K562 (cell line): Measurements from ENCODE around the gene BAK1. TPM values are rescaled to one million over a fixed set of nuclear protein-coding genes. Genes with fewer than 3 reads are reported as not detected.

Source experiments
- ATAC-seq: fragments of 200-7000 bp; cut with Tn5 transposase; 3 replicates; pipeline ENCODE4 v1.9.1; 2020; ENCODE audit warnings: moderate library complexity
- BruUV-seq: library from RNA; stranded (reverse); fragments of 400-500 nt; replicated peaks from 2 replicates; lab custom pipeline; 2021; lab: Mats Ljungman, UMichigan
- CTCF ChIA-PET: fragments of 300-600 bp; formaldehyde crosslinking; extraction: SDS; loops from one replicate; lab custom pipeline; 2021; ENCODE audit warnings: low intra/inter-chr PET ratio; lab: Yijun Ruan, JAX
- POLR2A ChIA-PET: fragments of 300-600, 350-650 bp; sonication (Branson Sonifier 250); formaldehyde crosslinking; extraction: SDS; loops from one replicate; lab custom pipeline; 2021; ENCODE audit warnings: antibody characterized with exemption, inconsistent platforms; lab: Yijun Ruan, JAX
- DNase-seq, 4 experiments: peaks; one replicate each; pipeline versions ENCODE4 v3.0.0 to v3.0.0-alpha.2; 2011 to 2018; ENCODE audit warnings: low spot score in 3 of 4, mixed read lengths in 3 of 4; ENCODE audit errors: extremely low read depth in 1 of 4
- FAIRE-seq: peaks from 2 replicates; lab custom pipeline; 2011; peaks lifted over from hg19 to GRCh38; lab: Jason Lieb, UNC
- H2AFZ ChIP-seq: 2 replicates; pipeline ENCODE4 v1.6.0; 2011; ENCODE audit warnings: low read depth, low read length, control low read depth, inconsistent platforms
- H3K27ac ChIP-seq: fragments of 200-600 bp; 3 replicates; pipeline ENCODE4 v1.8.0; 2011; ENCODE audit warnings: low read depth, mild to moderate bottlenecking, control low read depth, inconsistent platforms, low read length, moderate library complexity, mixed read lengths; ENCODE audit errors: extremely low read depth
- H3K27me3 ChIP-seq, 2 experiments: fragments of 300-600 bp in 1 of 2; 2 replicates in 1 of 2; 3 replicates in 1 of 2; pipeline versions ENCODE4 v1.6.0 to v1.8.0; 2011; ENCODE audit warnings: inconsistent platforms in 2 of 2, low read length in 2 of 2, mild to moderate bottlenecking in 1 of 2, mixed read lengths in 1 of 2, moderate library complexity in 1 of 2; ENCODE audit not compliant: control insufficient read depth in 2 of 2, insufficient read depth in 2 of 2
- H3K36me3 ChIP-seq: fragments of 300-600 bp; 3 replicates; pipeline ENCODE4 v1.8.0; 2011; ENCODE audit warnings: mild to moderate bottlenecking, low read length, inconsistent platforms; ENCODE audit not compliant: control insufficient read depth, insufficient read depth
- H3K4me1 ChIP-seq, 2 experiments: fragments of 200-600 bp in 1 of 2; replicated peaks in 1 of 2; 2 replicates in 1 of 2; 3 replicates in 1 of 2; pipeline versions ENCODE4 v1.5.1 to v1.8.0; 2011; ENCODE audit warnings: inconsistent platforms in 2 of 2, low read length in 2 of 2, mild to moderate bottlenecking in 1 of 2, mixed read lengths in 1 of 2, moderate library complexity in 1 of 2; ENCODE audit not compliant: control insufficient read depth in 2 of 2, insufficient read depth in 2 of 2
- H3K4me2 ChIP-seq: 2 replicates; pipeline ENCODE4 v1.6.1; 2011; ENCODE audit warnings: low read length, control low read depth, inconsistent platforms, mixed read lengths; ENCODE audit not compliant: insufficient read depth
- H3K4me3 ChIP-seq: fragments of 200-600 bp; sonication (generic), shearing (Covaris generic); 2 replicates; pipeline ENCODE4 v1.5.1; 2016; ENCODE audit warnings: control low read depth, inconsistent platforms
- H3K79me2 ChIP-seq: fragments of 200-600 bp; 3 replicates; pipeline ENCODE4 v1.8.0; 2011; ENCODE audit warnings: low read length, inconsistent platforms; ENCODE audit not compliant: control insufficient read depth, insufficient read depth
- H3K9ac ChIP-seq, 2 experiments: 2 replicates each; pipeline versions ENCODE4 v1.6.0 to v1.6.1; 2011; ENCODE audit warnings: low read depth in 2 of 2, low read length in 2 of 2, control low read depth in 1 of 2, inconsistent platforms in 1 of 2, mild to moderate bottlenecking in 1 of 2, mixed read lengths in 1 of 2; ENCODE audit not compliant: insufficient read depth in 1 of 2
- H3K9me1 ChIP-seq: one replicate; pipeline ENCODE4 v1.6.0; 2011; ENCODE audit warnings: inconsistent platforms, mild to moderate bottlenecking, low read length, moderate library complexity; ENCODE audit not compliant: control insufficient read depth, insufficient read depth
- H3K9me3 ChIP-seq: replicated peaks from 2 replicates; pipeline ENCODE4 v1.5.1; 2011; ENCODE audit warnings: low read depth, low read length, inconsistent platforms; ENCODE audit not compliant: control insufficient read depth, insufficient read depth
- H4K20me1 ChIP-seq: replicated peaks from 2 replicates; pipeline ENCODE4 v1.6.1; 2011; ENCODE audit warnings: low read length, inconsistent platforms, mixed read lengths; ENCODE audit not compliant: control insufficient read depth, insufficient read depth
- BHLHE40 ChIP-seq: IDR thresholded peaks from 2 replicates; pipeline ENCODE4 v1.6.1; 2011; ENCODE audit warnings: low read length, improper control_type of control experiment
- CXXC5 ChIP-seq: fragments of 250-450 bp; sonication (Bioruptor Pico); IDR thresholded peaks from 2 replicates; pipeline ENCODE4 v1.8.0; 2022; ENCODE audit warnings: inconsistent platforms, mild to moderate bottlenecking, moderate library complexity
- DNMT1 ChIP-seq: fragments of 450-650 bp; IDR thresholded peaks from 2 replicates; pipeline ENCODE4 v1.6.1; 2016; ENCODE audit warnings: antibody characterized with exemption, mild to moderate bottlenecking
- HNRNPK ChIP-seq: fragments of 200-400 bp; formaldehyde crosslinking; IDR thresholded peaks from one replicate; pipeline ENCODE4 v1.6.1; 2018; ENCODE audit warnings: mild to moderate bottlenecking, low read depth, low read length; ENCODE audit not compliant: poor library complexity, severe bottlenecking
- KDM1A ChIP-seq, 2 experiments: fragments of 450-650 bp; IDR thresholded peaks; 2 replicates each; pipeline ENCODE4 v1.6.1; 2016; ENCODE audit warnings: mild to moderate bottlenecking in 2 of 2
- PTBP1 ChIP-seq: fragments of 200-400 bp; formaldehyde crosslinking; IDR thresholded peaks from 2 replicates; pipeline ENCODE4 v1.6.1; 2017; ENCODE audit warnings: low read depth, low read length
- PTTG1 ChIP-seq: fragments of 450-650 bp; IDR thresholded peaks from 2 replicates; pipeline ENCODE4 v1.6.1; 2016; ENCODE audit warnings: low read depth, mild to moderate bottlenecking, missing genetic modification characterization, missing compliant biosample characterization
- SMARCB1 ChIP-seq: IDR thresholded peaks from 2 replicates; pipeline ENCODE4 v1.6.1; 2011; ENCODE audit warnings: improper control_type of control experiment, low read depth; ENCODE audit not compliant: insufficient read length
- VEZF1 ChIP-seq: fragments of 200-800 bp; sonication (Bioruptor generic); IDR thresholded peaks from 2 replicates; pipeline ENCODE4 v1.6.1; 2017; ENCODE audit warnings: missing genetic modification characterization, missing compliant biosample characterization
- ZBTB7A ChIP-seq: IDR thresholded peaks from 2 replicates; pipeline ENCODE4 v1.6.1; 2011; ENCODE audit warnings: low read depth, mild to moderate bottlenecking, low read length, moderate library complexity, borderline replicate concordance; ENCODE audit not compliant: control insufficient read depth
- ZKSCAN3 ChIP-seq: fragments of 250-450 bp; sonication (Bioruptor Pico); IDR thresholded peaks from 2 replicates; pipeline ENCODE4 v1.4.0; 2020
- ZNF175 ChIP-seq: fragments of 200-800 bp; sonication (Bioruptor generic); IDR thresholded peaks from 2 replicates; pipeline ENCODE4 v1.6.1; 2016; ENCODE audit warnings: low read depth, mild to moderate bottlenecking, missing genetic modification characterization, missing compliant biosample characterization
- ZNF384 ChIP-seq: IDR thresholded peaks from 2 replicates; pipeline ENCODE4 v1.6.1; 2012; ENCODE audit warnings: low read depth, low read length, improper control_type of control experiment
- ZNF592 ChIP-seq: fragments of 450-650 bp; IDR thresholded peaks from 2 replicates; pipeline ENCODE4 v1.6.1; 2017; ENCODE audit warnings: antibody characterized with exemption, mild to moderate bottlenecking
- WGBS: fragments of 100-300 bp; shearing (Covaris generic); methylation state at CpG from one replicate; pipeline ENCODE4 v1.1.6; 2016; ENCODE audit warnings: low coverage, mixed read lengths; ENCODE audit not compliant: insufficient coverage; ENCODE audit errors: missing lambda C conversion rate; 5-methylcytosine and 5-hydroxymethylcytosine counted together
- in situ Hi-C: fragments of 300-500 bp; cut with MboI; formaldehyde crosslinking; loops from 4 replicates; pipeline ENCODE4 v1.15.0; 2018; ENCODE audit warnings: inconsistent platforms, mixed read lengths
- intact Hi-C: fragments of 100-400 bp; cut with micrococcal nuclease; formaldehyde crosslinking; loops from 2 replicates; pipeline ENCODE4 v1.14.2; 2022
- polyA plus RNA-seq, 8 experiments: library from polyadenylated mRNA; depleted of rRNA in 4 of 8; stranded (reverse) in 5 of 8; unstranded in 3 of 8; fragments of >200 nt; fragmentation: Nextera tagmentation in 2 of 8; fragmentation: Illumina TruSeq in 1 of 8; extraction: Ambion mirVana in 2 of 8; extraction: Trizol in 1 of 8; gene quantifications; 2 replicates each; pipeline versions ENCODE4 v1.2.1 to v1.2.3, GENCODE V29; 2011 to 2014; ENCODE audit warnings: inconsistent platforms in 1 of 8, missing spikeins in 1 of 8
- total RNA-seq, 7 experiments: library from RNA; depleted of rRNA in 6 of 7; stranded (reverse); fragments of >200 nt in 6 of 7; fragmentation: Illumina TruSeq in 2 of 7; extraction: Trizol in 2 of 7; gene quantifications; 2 replicates each; pipeline versions ENCODE4 v1.2.1 to v1.2.3, GENCODE V29; 2011 to 2021; ENCODE audit warnings: low replicate concordance in 1 of 7

Gene BAK1
- total and polyA plus RNA-seq, 9 of the 15 experiments (the other 6 are each of a cell fraction or from before 2014, with no cell fraction given) = 5.4 to 30.7 (median 18.9) TPM

GRCh38 chr6:33566182-33567084 lies 13.6 kb downstream of the BAK1 start:
- Histone ChIP-seq H3K79me2 (no peaks in the 10 kb centered on the region), H2AFZ (no peak overlapping the region), H3K4me3 (no peak overlapping the region), H3K27ac (no peak overlapping the region), H3K9me3 (no peaks in the 10 kb centered on the region), H3K4me1 (peaks cover 0 to 12% of the 10 kb centered on the region in 2 experiments; a peak in 4 of 5 replicates), H3K9me1 (no peaks in the 10 kb centered on the region), H3K27me3 (no peaks in the 10 kb centered on the region), H3K36me3 (no peaks in the 10 kb centered on the region), H3K4me2 (no peak overlapping the region), H4K20me1 (no peaks in the 10 kb centered on the region), H3K9ac (no peak overlapping the region)
- ATAC-seq (no peak), DNase-seq (peak in 2 of 4 experiments; percentile 13 to 20), FAIRE-seq (no peak)
- in situ Hi-C loops (no loop called here), intact Hi-C loops (no loop called here)
- POLR2A ChIA-PET = interaction anchor here (1.0 to 1.2 kb wide), 2 partner anchors 12 to 18 kb away, joined by 3 to 5 read pairs; no protein-coding TSS in a partner anchor
- no TSS peak for BruUV-seq
- WGBS = 40% methylated on average over 10 of the region's 11 CpGs
- CTCF ChIA-PET = interaction anchor here (0.5 kb wide), 1 partner anchor 36 kb away, joined by 4 read pairs; no protein-coding TSS in a partner anchor
- TF ChIP-seq KDM1A (IDR thresholded peaks at IDR 0.05) = 0 out of 4 replicates have a peak, but pooled peaks of 1 of the 2 experiments have one; percentile 13
- TF ChIP-seq ZKSCAN3 (CRISPR knock-in tag) = no peak
- TF ChIP-seq BHLHE40 = no peak
- no peak for TF ChIP-seq PTBP1
- TF ChIP-seq PTTG1 = 0 out of 2 replicates have a peak, but pooled peaks have one; percentile 31
- no peak for TF ChIP-seq DNMT1
- TF ChIP-seq ZBTB7A = no peak
- TF ChIP-seq VEZF1 (CRISPR knock-in tag) = peak; percentile 51
- no peak for TF ChIP-seq SMARCB1
- TF ChIP-seq ZNF175 (CRISPR knock-in tag) = peak; percentile 62; the same call in 1 of the 2 replicates
- peak; percentile 89 for TF ChIP-seq HNRNPK
- TF ChIP-seq ZNF384 = peak; percentile 74
- TF ChIP-seq ZNF592 = peak; percentile 81
- TF ChIP-seq CXXC5 (CRISPR knock-in tag) = 0 out of 2 replicates have a peak, but pooled peaks have one; percentile 12
